CD4-positive, alpha-beta T cell treated with Interleukin-21 for 1 hour (primary cell): ENCODE data around the gene ARHGEF17.
A peak's percentile ranks its signal among the peaks of the same experiment; 100 is the strongest.

Source experiments
- DNase-seq: peaks from one replicate; pipeline ENCODE4 v3.0.0-alpha.2; 2020

Gene ARHGEF17

DNA sequence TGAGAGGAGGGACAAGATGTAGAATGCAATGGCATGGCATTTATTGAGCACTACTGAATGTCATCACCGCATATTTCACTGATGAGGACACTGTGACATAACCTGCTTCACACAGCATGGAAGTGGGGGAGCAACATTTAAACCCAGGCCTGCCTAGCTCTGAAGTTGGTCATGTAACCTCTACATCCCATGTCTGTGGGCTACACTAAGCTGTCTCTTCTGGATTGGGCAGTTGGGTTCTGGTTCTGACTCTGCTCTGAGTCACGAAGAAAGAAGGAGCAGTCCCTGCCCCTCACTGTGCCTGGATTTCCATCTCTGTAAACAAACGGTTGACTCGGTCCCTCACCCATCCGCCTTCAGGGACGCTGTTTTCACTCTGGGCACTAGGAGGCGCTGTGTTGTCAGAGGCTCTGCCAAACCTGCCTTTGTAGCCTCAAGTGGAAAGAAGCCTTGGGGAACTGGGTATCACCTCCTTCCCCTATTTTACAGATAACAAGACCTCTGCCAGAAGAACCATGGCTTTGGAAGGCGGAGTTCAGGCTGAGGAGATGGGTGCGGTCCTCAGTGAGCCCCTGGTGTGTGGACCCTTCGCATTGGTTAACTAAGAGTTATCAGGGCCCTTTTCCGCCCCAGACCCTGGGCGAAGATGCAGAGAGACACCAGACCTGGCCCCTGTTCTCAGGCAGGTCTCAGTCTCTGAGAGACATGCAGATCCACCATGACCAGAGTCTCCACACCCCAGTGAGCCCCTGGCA is 12.7 kb upstream of the ARHGEF17 start:
- peak; percentile 74 for DNase-seq

DNA sequence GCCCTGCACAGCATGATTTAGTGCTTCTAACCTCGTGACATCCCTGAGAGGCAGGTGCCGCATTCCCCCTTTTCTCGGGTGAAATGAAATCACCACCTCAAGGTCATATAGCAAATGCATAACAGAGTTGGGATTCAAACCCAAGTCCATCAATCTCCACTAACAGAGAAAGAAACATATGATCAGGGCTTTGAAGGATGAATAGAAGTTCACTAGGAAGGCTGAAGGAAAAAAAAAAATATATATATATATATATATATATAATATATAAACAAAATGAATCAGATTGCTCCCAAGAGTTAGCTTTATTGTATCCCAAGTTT is 12.1 kb upstream of the ARHGEF17 start:
- DNase-seq, result no peak

DNA sequence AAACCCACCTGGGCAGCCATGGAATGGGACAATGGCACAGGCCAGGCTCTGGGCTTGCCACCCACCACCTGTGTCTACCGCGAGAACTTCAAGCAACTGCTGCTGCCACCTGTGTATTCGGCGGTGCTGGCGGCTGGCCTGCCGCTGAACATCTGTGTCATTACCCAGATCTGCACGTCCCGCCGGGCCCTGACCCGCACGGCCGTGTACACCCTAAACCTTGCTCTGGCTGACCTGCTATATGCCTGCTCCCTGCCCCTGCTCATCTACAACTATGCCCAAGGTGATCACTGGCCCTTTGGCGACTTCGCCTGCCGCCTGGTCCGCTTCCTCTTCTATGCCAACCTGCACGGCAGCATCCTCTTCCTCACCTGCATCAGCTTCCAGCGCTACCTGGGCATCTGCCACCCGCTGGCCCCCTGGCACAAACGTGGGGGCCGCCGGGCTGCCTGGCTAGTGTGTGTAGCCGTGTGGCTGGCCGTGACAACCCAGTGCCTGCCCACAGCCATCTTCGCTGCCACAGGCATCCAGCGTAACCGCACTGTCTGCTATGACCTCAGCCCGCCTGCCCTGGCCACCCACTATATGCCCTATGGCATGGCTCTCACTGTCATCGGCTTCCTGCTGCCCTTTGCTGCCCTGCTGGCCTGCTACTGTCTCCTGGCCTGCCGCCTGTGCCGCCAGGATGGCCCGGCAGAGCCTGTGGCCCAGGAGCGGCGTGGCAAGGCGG is 11.4 kb upstream of the ARHGEF17 start:
- no peak for DNase-seq

DNA sequence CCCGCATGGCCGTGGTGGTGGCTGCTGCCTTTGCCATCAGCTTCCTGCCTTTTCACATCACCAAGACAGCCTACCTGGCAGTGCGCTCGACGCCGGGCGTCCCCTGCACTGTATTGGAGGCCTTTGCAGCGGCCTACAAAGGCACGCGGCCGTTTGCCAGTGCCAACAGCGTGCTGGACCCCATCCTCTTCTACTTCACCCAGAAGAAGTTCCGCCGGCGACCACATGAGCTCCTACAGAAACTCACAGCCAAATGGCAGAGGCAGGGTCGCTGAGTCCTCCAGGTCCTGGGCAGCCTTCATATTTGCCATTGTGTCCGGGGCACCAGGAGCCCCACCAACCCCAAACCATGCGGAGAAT is 10.9 kb upstream of the ARHGEF17 start:
- DNase-seq, result no peak

DNA sequence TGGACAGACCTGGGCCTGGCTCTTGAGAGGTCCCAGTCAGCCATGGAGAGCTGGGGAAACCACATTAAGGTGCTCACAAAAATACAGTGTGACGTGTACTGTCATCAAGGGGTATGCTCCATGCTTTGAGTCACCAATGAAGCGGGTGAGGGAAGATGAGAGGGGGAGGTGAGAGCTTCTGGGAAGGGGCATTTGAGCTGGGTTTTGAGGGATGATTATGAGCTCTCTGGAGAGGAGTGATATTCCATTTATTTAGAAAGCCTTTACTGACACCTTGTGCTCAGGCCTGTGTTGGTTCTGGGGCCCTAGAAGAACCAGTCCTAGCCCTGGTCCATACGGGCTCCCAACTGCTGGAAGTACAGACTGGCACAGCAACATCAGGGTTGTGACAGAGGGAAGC is 10.4 kb upstream of the ARHGEF17 start:
- DNase-seq, result no peak

DNA sequence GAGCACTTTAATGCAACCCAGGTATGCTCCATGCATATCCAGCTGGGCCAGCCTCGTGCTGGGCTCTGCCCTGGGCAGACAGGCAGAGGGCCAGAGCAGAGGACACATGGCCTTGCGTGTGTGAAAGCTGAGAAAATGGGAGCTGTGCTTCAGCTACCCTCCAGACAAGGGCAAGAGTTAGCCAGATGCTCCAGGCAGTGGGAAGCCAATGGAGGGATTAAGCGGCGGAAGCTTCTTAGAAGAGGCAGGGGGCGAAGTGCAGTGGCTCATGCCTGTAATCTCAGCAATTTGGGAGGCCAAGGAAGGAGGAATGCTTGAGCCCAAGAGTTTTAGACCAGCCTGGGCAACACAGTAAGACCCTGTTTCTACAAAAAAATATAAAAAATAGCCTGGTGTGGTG is 9.8 kb upstream of the ARHGEF17 start:
- DNase-seq, result no peak

DNA sequence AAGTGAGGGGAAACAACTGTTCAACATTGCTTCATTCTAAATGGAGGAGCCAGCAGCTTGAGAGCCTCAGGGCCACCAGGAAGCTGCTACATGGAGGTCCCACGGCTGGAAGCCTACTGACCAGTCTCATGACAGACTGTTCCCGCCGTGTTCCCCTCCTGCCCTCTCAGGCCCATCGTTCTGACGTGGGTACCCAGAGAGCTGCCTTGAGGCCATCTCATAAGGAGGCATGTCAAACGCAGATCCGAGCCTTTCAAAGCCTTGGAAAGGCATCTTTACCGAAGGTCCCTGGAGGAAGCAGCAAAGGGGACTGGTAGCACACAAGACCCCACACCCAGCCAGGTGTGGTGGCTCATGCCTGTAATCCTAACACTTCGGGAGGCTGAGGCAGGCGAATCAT is 8.3 kb upstream of the ARHGEF17 start:
- no peak for DNase-seq

DNA sequence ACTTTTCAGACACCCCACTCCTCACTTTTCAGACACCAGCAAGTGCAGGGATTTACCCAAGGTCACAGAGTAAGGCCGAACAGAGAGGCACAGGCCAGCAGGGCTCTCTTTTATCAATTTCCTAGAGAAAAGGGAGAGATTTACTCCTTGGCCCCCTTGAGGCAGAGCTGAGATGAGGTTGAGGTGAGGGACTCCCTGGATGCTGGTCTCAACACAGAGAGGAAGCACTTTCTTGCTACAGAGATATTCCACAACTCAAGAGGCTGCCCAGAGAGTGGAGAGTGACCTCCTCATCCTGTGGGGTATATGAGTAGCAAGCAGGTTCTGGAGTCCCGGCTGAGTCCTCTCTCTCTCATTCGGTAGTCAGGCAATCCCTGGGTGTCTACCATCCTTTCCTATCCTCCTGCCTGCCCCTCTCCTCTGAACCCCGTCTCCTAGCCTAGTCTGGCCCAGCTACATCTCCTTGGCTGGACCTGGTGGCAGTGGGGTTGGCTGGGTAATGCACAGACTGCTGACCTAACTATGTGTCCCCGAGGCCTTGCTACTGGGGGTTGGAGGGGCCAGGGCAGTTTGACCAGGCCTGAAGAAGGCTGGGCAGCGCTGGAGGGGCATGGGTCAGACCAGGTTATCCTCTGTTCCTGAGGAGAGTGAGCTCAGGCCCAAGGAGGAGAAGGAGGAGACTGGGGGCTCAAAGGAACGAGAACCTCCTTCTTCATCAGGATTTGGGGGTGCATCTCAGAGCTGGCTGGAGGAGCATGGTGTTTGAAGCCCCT is 1.8 kb upstream of the ARHGEF17 start:
- DNase-seq, result no peak

DNA sequence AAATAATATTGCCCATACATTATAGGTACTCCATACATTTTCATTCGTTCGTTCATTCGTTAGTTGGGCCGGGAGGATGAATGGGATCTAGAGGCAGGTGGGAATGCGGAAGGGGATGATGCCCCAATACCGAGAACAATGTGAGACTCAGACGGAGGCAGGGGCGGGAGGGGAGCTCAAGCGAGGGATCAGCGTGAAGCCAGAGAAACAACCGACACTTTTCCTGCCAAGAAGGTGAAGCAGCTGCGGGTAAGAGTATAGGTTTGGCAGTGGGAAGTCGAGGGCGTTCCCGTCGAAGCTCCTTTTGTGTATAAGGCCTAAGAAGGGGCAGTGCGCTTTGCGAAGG is 1.1 kb upstream of the ARHGEF17 start:
- no peak for DNase-seq

DNA sequence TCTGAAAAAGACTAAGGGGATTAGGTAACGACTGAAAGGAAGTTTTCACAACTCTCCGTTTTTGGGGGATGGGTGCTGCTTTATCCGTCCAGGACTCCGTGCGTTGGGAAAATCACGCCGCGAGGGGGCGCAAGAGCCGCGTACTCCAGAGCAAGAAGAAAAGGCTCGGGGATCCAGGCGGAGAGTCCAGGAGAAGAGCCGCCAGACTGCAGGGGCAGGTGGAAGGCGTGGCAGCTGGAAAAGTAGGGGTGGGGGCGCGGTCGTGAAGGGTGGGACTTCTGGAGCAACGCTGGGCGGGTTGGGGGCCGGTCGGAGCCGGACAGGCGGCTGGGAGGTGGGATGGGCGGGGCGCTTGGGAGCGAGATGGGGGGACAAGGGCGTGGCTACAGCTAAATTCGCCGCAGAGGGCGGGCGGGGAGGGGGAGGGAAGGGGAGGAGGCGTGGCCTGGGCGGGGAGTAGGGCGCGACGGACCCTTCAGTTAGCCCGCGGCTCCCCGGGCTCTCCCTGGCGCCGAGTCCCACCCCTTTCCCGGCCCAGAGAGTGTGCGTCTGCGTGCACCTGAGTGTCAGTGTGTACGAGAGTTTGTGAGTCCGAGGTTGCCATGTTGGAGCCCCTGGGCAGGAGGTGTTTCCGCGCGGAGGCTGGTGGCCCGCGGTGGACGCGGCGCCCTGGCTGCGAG is 613 bp upstream of the ARHGEF17 start:
- DNase-seq, result peak; percentile 88

DNA sequence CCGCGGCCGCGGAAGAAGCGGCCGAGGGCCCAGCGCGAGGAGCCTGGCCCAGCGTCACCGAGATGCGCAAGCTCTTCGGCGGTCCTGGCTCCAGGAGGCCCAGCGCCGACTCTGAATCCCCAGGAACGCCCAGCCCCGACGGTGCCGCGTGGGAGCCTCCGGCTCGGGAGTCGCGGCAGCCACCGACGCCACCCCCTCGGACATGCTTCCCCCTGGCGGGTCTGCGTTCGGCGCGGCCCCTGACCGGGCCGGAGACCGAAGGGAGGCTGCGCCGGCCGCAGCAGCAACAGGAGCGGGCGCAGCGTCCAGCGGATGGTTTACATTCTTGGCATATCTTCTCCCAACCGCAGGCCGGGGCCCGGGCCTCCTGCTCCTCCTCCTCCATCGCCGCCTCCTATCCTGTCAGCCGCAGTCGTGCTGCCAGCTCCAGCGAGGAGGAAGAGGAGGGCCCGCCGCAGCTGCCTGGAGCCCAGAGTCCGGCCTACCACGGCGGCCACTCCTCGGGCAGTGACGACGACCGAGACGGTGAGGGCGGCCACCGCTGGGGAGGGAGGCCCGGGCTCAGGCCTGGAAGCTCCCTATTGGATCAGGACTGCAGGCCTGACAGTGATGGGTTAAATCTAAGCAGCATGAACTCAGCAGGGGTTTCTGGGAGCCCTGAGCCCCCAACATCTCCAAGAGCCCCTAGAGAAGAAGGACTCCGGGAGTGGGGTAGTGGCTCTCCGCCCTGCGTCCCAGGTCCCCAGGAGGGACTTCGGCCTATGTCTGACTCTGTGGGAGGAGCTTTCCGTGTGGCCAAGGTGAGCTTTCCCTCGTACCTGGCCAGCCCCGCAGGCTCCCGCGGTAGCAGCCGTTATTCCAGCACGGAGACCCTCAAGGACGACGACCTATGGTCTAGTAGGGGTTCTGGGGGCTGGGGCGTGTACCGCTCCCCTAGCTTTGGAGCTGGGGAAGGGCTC is 1.2 kb downstream of the ARHGEF17 start:
- no peak for DNase-seq

DNA sequence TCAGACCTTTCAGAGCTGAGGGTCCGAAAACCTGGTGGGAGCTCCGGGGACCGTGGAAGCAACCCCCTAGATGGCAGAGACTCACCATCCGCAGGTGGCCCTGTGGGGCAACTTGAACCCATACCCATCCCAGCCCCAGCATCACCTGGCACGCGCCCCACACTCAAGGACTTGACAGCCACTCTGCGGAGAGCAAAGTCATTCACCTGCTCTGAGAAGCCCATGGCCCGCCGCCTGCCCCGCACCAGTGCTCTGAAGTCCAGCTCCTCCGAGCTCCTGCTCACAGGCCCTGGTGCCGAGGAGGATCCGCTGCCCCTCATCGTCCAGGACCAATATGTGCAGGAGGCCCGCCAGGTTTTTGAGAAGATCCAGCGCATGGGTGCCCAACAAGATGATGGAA is 2.0 kb downstream of the ARHGEF17 start:
- DNase-seq, result no peak

DNA sequence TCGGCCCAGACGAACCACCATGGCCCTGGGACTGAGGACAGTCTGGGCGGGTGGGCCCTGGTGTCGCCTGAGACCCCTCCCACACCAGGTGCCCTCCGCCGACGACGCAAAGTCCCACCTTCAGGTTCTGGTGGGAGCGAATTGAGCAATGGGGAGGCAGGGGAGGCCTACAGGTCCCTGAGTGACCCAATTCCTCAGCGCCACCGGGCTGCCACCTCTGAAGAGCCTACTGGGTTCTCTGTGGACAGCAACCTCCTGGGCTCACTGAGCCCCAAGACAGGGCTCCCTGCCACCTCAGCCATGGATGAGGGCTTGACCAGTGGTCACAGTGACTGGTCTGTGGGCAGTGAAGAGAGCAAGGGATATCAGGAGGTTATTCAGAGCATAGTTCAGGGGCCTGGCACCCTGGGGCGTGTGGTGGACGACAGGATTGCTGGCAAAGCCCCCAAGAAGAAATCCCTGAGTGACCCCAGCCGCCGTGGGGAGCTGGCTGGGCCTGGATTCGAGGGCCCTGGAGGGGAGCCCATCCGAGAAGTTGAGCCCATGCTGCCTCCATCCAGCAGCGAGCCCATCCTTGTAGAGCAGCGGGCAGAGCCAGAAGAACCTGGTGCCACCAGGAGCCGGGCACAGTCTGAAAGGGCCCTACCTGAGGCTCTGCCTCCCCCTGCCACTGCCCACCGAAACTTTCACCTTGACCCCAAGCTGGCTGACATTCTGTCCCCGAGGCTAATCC is 2.8 kb downstream of the ARHGEF17 start:
- no peak for DNase-seq

DNA sequence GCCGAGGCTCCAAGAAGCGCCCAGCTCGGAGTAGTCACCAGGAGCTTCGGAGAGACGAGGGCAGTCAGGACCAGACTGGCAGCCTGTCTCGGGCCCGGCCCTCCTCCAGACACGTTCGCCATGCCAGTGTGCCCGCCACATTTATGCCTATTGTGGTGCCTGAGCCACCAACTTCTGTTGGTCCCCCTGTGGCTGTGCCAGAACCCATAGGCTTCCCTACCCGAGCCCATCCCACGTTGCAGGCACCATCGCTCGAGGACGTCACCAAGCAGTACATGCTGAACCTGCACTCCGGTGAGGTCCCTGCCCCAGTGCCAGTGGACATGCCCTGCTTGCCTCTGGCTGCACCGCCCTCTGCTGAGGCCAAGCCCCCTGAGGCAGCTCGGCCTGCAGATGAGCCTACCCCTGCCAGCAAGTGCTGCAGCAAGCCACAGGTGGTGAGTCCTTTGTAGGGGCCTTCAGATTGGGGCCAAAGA is 3.4 kb downstream of the ARHGEF17 start:
- no peak for DNase-seq

DNA sequence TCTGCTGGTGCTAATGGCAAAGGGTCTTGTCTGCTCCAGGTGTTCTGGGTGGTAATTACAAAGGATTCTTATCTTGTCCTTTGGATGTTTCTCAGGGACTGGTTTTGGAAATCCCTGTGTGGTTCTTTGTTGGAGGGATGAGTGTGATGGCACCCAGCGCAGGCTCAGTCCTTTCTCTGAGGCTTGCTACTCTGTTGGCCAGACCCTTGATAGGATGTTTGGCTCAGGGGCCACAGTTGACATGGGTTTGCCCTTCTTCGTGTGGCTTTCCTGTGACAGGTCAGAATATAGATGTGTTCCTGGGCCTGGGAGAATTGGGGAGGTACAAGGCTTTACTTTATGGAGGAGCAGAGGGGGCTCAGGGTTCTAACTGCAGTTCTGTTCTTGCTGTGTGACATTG is 4.0 kb downstream of the ARHGEF17 start:
- DNase-seq, result no peak

DNA sequence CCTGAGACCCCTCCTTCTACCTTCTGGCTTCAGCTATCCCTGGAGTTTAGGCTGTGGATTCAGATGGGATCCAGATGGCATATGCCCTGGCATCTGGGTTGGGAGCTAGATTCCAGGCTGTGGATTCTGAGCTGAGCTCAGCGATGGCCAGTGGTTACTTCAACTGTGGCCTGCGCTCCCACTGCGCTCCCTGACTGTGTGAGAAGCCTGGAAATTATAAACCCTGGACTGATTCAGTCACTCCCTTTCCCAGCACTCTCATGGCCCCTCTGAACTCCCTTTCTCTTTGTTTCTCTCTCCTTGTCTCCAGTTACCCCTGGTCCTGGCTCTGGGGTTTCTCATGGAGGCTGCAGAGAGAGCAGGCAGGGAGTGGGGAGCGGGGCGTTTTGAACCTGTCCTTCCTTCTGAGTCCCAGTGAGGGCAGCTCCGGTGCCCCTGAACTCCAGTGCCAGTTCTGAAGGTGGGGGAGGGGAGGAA is 4.8 kb downstream of the ARHGEF17 start:
- DNase-seq, result no peak

DNA sequence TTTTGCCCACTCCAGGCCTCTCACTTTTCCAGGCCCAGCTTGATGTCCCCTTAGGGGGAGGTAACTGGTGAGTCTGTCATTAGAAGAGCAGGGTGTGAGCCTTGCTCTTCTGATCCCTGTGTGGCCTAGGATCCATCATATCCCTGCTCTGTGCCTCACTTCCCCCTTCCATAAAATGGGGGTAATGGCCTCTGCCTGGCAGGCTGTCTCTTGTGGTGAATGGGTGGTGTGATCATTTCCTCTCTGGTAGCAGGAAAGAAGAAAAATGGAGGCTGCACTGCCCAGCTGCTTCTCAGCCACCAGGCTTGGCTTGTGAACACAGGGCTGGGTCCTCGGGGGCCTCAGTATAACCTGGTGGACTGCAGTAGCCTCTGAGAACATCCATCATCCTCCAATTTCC is 5.6 kb downstream of the ARHGEF17 start:
- no peak for DNase-seq

DNA sequence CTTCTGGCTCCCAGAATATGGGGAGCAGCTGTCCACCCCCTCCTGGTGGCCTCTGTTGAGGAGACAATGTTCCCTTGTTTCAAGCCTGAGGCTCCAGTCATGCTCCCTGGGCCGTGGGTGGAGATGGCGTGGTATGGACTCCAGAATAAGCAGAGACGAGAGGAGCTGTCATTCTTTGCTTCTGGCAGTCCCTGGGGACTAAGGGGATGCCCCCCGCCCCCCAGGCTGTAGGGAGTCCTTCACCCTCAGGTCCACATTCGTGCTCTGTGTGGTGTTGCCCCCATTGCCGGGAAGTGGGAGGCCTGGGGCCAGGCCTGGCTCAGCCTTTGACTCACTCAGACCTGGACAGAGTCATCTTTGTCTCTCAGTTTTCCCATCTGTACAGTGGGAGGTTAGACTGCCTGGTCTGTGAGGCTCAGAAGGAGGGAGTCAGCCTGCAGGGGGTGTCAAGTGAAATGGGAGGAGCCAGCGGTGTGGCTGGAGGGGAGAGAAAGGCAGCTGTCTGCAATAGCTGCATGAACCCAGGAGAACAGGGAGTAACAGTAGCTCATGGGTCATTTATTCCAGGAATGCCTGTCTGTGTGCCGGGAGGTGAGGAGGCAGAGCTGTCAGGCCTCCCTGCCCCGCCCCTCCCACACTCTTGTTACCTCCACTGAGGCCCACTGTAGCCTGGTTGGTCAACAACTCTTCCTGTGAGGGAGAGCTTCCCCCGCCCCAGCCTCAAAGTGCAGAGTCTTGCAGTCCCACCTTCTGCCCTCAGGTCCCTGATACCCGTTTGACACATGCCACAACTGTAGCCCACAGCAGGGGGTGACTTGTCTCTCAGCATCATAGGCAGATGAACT is 6.3 kb downstream of the ARHGEF17 start:
- DNase-seq, result no peak

DNA sequence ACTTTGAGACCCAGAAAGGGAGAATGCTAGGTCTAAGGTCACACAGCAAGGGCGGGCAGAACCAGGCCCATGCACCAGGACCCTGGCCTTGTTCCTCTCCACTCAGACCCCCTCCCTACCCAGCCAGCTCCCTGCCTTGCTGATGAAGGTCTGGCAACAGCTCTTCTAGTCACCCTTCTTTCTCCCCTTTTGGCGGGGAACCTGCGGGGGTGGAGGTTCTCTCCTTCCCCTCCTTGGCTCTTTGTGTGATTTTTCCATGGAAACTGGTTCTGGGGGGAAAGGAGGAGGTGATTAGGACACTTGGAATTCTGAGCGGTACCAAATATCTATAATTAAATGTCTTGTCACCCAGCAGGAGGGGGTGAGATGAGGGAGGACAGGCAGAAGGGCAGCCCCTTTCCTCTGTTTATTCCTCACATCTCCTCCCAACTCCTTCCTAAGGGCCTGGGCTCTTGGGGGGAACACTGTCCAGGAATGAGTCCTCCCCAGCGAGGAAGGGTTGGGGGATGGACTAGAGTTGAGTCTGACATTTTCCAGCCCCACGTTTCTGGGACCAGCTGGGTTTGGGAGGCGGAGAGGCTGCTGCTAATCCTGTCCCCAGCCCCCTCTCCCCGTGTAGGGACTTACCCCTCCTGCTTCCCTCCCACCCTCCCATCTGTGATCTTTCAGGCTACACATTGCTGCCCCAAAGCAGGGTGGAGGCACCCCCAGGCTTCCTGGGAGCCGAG is 7.4 kb downstream of the ARHGEF17 start:
- DNase-seq, result no peak

DNA sequence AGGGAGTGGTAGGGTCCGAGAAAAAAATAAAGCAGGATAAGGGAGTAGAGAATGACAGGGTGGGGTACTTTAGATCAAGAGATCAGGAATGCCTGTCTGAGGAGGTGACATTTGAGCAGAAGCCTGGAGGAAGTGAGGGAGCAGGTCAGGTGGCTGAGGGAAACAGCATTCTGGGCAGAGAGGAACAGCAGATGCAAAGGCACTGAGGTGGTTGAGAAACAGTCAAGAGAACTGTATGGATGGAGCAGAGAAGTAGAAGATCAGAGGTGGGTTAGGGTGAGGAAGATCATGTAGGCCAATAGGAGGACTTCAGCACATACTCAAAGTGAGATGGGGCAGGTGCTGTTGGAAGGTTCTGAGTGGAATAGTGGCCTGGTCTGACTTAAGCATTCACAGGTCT is 8.3 kb downstream of the ARHGEF17 start:
- DNase-seq, result no peak
